ENCODE results near the gene GRB7.

GRCh38 chr17:39740357-39741111, 2.8 kb downstream of the GRB7 start:
- TF ChIP-seq, protein P1, sequence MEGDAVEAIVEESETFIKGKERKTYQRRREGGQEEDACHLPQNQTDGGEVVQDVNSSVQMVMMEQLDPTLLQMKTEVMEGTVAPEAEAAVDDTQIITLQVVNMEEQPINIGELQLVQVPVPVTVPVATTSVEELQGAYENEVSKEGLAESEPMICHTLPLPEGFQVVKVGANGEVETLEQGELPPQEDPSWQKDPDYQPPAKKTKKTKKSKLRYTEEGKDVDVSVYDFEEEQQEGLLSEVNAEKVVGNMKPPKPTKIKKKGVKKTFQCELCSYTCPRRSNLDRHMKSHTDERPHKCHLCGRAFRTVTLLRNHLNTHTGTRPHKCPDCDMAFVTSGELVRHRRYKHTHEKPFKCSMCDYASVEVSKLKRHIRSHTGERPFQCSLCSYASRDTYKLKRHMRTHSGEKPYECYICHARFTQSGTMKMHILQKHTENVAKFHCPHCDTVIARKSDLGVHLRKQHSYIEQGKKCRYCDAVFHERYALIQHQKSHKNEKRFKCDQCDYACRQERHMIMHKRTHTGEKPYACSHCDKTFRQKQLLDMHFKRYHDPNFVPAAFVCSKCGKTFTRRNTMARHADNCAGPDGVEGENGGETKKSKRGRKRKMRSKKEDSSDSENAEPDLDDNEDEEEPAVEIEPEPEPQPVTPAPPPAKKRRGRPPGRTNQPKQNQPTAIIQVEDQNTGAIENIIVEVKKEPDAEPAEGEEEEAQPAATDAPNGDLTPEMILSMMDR (IDR thresholded peaks at IDR 0.05), result no peak
- no peak for TF ChIP-seq POLR2A (IDR thresholded peaks at IDR 0.05)
